Measurements from ENCODE around the gene NMRK1.
A peak's percentile ranks its signal among the peaks of the same experiment; 100 is the strongest.

Gene NMRK1

GRCh38 chr9:75054368-75055001 lies 33.5 kb downstream of the NMRK1 start:
- DNase-seq (ENCODE audit: low spot score): no peak

GRCh38 chr9:75053869-75054268 lies 34.1 kb downstream of the NMRK1 start:
- no peak for DNase-seq (ENCODE audit: low spot score)

- no peak for DNase-seq (ENCODE audit: low spot score)
Observed at GRCh38 chr9:75051285-75051684, 36.7 kb downstream of the NMRK1 start.

GRCh38 chr9:75047506-75047905 lies 40.4 kb downstream of the NMRK1 start:
- DNase-seq (ENCODE audit: low spot score): no peak

- no peak for DNase-seq (ENCODE audit: low spot score)
Observed at GRCh38 chr9:75046725-75047345, 41.1 kb downstream of the NMRK1 start.

- DNase-seq (ENCODE audit: low spot score): no peak
Observed at GRCh38 chr9:75041041-75041440, 46.9 kb downstream of the NMRK1 start.

- DNase-seq (ENCODE audit: low spot score): no peak
Observed at GRCh38 chr9:75039801-75040200, 48.2 kb downstream of the NMRK1 start.

- DNase-seq (ENCODE audit: low spot score): no peak
Observed at GRCh38 chr9:75039009-75039408, 48.9 kb downstream of the NMRK1 start.

- DNase-seq (ENCODE audit: low spot score): no peak
Observed at GRCh38 chr9:75036793-75037192, 51.2 kb downstream of the NMRK1 start.

- no peak for DNase-seq (ENCODE audit: low spot score)
Observed at GRCh38 chr9:75033791-75034473, 54.0 kb downstream of the NMRK1 start.

GRCh38 chr9:75027187-75028107 lies 60.5 kb downstream of the NMRK1 start:
- DNase-seq (ENCODE audit: low spot score): peak; percentile 75

GRCh38 chr9:75023846-75024245 lies 64.1 kb downstream of the NMRK1 start:
- DNase-seq (ENCODE audit: low spot score): no peak

- no peak for DNase-seq (ENCODE audit: low spot score)
Observed at GRCh38 chr9:75019654-75020053, 68.3 kb downstream of the NMRK1 start.

GRCh38 chr9:75019022-75019421 lies 68.9 kb downstream of the NMRK1 start:
- DNase-seq (ENCODE audit: low spot score): no peak

- DNase-seq (ENCODE audit: low spot score): no peak
Observed at GRCh38 chr9:75017378-75017777, 70.6 kb downstream of the NMRK1 start.

GRCh38 chr9:75013735-75014134 lies 74.2 kb downstream of the NMRK1 start:
- DNase-seq (ENCODE audit: low spot score): no peak

Data from left forelimb (tissue), 1 donor.